ENCODE data around the gene PTPRF. TPM values are rescaled to one million over a fixed set of nuclear protein-coding genes. Genes with fewer than 3 reads are reported as not detected.

The PTPRF gene
- total and polyA plus RNA-seq, 9 donors = 24.4 to 165 (median 76.8) TPM

GRCh38 chr1:43650310-43651085 is 119.8 kb downstream of the PTPRF start:
- intact Hi-C loops (cut with DNase I) = loop anchor here in 2 of 4 donors (2.0 to 5.0 kb wide), 2 partner anchors 118 to 120 kb away; partner anchors contain the start of gene PTPRF (in 2 of the 2)
- TF ChIP-seq CTCF (IDR thresholded peaks at IDR 0.05) (no peak), POLR2A (IDR thresholded peaks at IDR 0.05) (peak; percentile 54), EP300 (IDR thresholded peaks at IDR 0.05) (no peak)
- Histone ChIP-seq H3K27ac (peak overlapping the region; percentile 53 to 89), H3K9me3 (no peaks in the 10 kb centered on the region), H3K4me3 (peak overlapping the region; percentile 89), H3K36me3 (no peaks in the 10 kb centered on the region), H3K27me3 (no peaks in the 10 kb centered on the region), H3K4me1 (ENCODE audit: insufficient read depth) (no peaks in the 10 kb centered on the region)
- DNase-seq = peak; percentile 93 to 98 (median 95)
- 0 to 1% (median 0%) methylated on average over 33 of the region's 33 CpGs for WGBS, 3 donors

- intact Hi-C loops (cut with DNase I) = loop anchor here in 2 of 4 donors (2.0 to 5.0 kb wide), 2 partner anchors 119 to 120 kb away; partner anchors contain the start of gene PTPRF (in 2 of the 2)
- WGBS, 3 donors = 15 to 24% (median 18%) methylated on average over 6 of the region's 6 CpGs
- no peak for DNase-seq
These were observed 120.5 kb downstream of the PTPRF start for GRCh38 chr1:43651188-43651587.

GRCh38 chr1:43651902-43652301 is 121.2 kb downstream of the PTPRF start:
- no peak for DNase-seq
- no peak overlapping the region for H3K4me3 ChIP-seq
- intact Hi-C loops (cut with DNase I) = loop anchor here in 2 of 4 donors (2.0 to 5.0 kb wide), 2 partner anchors 120 to 121 kb away; partner anchors contain the start of gene PTPRF (in 2 of the 2)
- H3K27me3 ChIP-seq = no peaks in the 10 kb centered on the region
- H3K27ac ChIP-seq = no peak overlapping the region
- no peak for TF ChIP-seq EP300 (IDR thresholded peaks at IDR 0.05)
- no peak for TF ChIP-seq CTCF (IDR thresholded peaks at IDR 0.05)
- no peak for TF ChIP-seq POLR2A (IDR thresholded peaks at IDR 0.05)
- 43 to 55% (median 50%) methylated on average over 3 of the region's 3 CpGs for WGBS, 3 donors
- no peaks in the 10 kb centered on the region for H3K9me3 ChIP-seq
- no peaks in the 10 kb centered on the region for H3K4me1 ChIP-seq (ENCODE audit: insufficient read depth)
- H3K36me3 ChIP-seq = no peaks in the 10 kb centered on the region

More at GRCh38 chr1:43651188-43651587, 120.5 kb downstream of the PTPRF start:
- H3K4me1 ChIP-seq (ENCODE audit: insufficient read depth) = no peaks in the 10 kb centered on the region
- H3K27ac ChIP-seq = no peak overlapping the region
- H3K36me3 ChIP-seq = no peaks in the 10 kb centered on the region
- H3K9me3 ChIP-seq = no peaks in the 10 kb centered on the region
- H3K4me3 ChIP-seq = peak overlapping the region; percentile 89
- TF ChIP-seq EP300 (IDR thresholded peaks at IDR 0.05) (no peak), CTCF (IDR thresholded peaks at IDR 0.05) (no peak), POLR2A (IDR thresholded peaks at IDR 0.05) (no peak)
- H3K27me3 ChIP-seq = no peaks in the 10 kb centered on the region

- Histone ChIP-seq H3K4me1 (ENCODE audit: insufficient read depth) (no peaks in the 10 kb centered on the region), H3K36me3 (no peaks in the 10 kb centered on the region), H3K9me3 (no peaks in the 10 kb centered on the region), H3K27me3 (no peaks in the 10 kb centered on the region), H3K4me3 (no peak overlapping the region), H3K27ac (no peak overlapping the region)
- DNase-seq = no peak
- intact Hi-C loops (cut with DNase I) = loop anchor here in 1 of 4 donors (5.0 kb wide), 1 partner anchor 121 kb away; the partner anchor contains the start of gene PTPRF
- no peak for TF ChIP-seq CTCF (IDR thresholded peaks at IDR 0.05)
- TF ChIP-seq POLR2A (IDR thresholded peaks at IDR 0.05) = no peak
- TF ChIP-seq EP300 (IDR thresholded peaks at IDR 0.05) = no peak
- 52 to 57% (median 55%) methylated on average over 3 of the region's 3 CpGs for WGBS, 3 donors
These were observed 122.7 kb downstream of the PTPRF start for GRCh38 chr1:43653339-43653738.

Data from ovary (tissue), 9 donors.